ENCODE data around the gene C17orf107.
A peak's percentile ranks its signal among the peaks of the same experiment; 100 is the strongest.

Gene C17orf107

DNA sequence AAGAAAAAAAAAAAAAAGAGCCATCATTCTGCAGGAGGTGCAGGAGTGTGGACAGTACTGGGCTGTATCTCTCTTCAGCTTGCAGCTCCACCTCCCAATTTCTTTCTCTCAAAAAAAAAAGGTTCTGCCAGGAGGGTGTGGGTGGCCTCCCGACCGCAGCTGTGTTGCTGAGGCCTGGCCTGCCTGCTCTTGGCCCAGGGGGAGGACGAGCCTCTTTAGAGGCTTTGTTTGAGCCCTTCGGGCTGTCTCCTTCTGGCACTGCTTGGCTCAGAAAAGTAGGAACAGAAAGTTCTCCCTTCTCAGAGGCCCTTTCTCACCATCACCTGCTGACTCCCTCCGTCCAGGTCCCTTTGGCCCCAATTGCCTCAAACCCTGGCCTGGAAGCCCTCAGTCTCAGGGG is 22.2 kb upstream of the C17orf107 start:
- DNase-seq (ENCODE audit: low read depth): no peak

DNA sequence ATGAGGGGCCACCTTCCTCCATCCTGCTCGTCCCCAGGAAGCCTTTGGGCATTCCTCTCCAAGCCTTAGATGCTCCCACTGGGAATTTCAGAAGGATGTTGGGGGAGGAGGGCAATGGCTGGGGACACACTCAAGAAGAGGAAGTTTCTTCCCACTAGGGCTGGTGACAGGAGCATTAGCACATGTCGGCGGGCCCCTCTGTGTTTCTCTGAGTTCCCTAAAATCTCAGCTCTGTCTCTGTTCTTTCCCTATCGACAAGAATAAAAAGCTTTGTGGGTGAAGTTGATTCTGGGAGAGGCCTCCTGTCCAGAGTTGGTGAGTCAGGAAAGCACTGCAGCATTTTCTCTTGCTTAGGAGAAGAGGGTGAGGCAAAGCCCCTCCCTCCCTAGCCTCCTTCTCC is 19.7 kb upstream of the C17orf107 start:
- DNase-seq (ENCODE audit: low read depth): no peak

DNA sequence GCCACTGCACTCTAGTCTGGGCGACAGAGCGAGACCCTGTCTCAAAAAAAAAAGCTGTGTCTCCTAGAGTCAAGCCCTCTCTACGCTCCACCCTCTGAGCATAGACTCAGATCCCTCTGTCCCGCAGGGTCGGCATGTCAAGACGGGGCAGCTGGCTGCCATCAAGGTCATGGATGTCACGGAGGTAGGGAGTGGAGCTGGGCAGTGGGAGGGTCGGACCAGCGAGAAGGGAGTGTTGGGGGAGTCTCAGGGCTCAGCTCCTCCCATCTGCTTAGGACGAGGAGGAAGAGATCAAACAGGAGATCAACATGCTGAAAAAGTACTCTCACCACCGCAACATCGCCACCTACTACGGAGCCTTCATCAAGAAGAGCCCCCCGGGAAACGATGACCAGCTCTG is 18.5 kb upstream of the C17orf107 start:
- DNase-seq (ENCODE audit: low read depth): no peak

DNA sequence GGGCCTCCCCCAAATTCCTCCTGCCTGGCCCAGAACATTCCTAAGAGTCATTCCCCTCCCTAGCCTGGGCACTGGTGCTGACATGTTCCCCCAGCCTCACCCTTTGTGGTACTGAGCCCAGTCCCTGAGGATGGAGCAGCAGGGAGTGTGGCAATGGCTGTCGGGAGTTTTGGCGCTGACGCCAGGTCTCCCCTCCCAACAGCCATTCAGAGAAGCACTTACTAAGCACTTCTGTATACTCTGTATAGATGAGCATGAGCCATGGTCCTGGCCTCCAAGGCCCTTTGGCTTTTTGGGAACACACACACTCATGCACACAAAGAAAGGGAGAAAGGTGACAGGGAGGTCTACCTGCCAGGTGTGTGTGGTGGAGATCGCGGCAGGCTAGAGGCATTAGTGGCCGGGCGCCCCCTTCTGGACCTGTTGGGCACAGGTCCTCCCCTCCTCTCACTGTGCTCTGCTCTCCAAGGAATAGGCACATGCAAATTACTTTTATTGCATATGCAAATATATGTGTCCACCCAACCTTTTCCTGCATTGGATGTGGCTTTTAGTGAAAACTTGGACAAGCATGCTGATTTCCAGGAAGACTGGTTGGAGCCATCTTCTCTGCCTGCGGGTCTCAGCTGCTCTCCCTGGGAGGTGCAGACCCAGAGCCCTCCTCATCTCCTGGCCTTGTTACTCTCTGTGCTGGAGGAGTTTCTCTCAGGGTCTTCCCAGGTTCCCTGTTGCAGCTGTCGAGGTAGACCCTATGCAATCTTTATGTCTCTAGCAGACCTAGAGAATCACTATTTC is 17.4 kb upstream of the C17orf107 start:
- peak; percentile 47 for DNase-seq (ENCODE audit: low read depth)

DNA sequence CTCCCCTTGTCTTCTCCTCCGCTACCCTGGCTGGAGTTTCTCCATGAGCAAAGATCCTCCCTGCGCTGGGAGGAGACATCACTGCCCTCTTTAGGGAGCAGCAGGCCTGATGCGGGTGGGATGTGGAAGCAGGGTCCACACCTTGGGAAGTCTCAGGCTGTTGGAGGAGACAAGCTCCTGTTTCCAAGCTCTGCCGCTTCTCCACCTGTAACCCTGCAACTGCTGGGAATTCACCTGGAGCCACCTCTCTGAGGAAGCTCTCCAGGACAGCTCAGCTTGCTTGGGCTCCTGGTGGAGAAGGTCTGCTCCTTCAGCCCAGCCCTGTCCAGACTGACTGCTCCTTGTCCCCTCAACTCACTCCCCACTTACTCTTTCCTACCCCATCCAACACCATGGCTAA is 14.8 kb upstream of the C17orf107 start:
- no peak for DNase-seq (ENCODE audit: low read depth)

DNA sequence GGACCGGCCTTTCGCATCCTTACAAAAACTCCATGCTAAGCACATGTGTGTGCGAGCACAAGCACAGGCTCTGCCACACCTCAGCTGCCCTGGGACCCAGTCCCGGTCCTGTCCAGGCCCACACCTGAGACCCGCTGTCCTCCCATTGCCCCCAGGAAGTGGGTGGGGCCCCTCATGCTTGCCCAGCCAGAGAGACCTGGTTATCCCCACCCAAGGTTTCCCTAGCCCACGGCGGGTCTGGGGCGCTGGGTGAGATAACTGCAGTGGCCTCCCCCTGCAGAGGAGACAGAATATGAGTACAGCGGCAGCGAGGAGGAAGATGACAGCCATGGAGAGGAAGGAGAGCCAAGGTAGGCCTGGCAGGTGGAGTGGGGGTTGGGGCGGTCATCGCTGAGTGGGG is 12.5 kb upstream of the C17orf107 start:
- DNase-seq (ENCODE audit: low read depth): no peak

DNA sequence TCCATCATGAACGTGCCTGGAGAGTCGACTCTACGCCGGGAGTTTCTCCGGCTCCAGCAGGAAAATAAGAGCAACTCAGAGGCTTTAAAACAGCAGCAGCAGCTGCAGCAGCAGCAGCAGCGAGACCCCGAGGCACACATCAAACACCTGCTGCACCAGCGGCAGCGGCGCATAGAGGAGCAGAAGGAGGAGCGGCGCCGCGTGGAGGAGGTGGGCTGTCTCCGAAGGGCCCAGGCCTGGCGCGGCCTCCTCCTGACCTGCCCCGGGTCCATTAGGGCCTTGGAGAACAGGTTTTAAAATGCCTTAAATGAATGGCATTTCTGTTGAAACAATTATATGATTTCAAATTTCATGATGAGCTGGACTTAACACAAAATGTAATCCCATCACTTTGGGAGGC is 11.8 kb upstream of the C17orf107 start:
- no peak for DNase-seq (ENCODE audit: low read depth)

DNA sequence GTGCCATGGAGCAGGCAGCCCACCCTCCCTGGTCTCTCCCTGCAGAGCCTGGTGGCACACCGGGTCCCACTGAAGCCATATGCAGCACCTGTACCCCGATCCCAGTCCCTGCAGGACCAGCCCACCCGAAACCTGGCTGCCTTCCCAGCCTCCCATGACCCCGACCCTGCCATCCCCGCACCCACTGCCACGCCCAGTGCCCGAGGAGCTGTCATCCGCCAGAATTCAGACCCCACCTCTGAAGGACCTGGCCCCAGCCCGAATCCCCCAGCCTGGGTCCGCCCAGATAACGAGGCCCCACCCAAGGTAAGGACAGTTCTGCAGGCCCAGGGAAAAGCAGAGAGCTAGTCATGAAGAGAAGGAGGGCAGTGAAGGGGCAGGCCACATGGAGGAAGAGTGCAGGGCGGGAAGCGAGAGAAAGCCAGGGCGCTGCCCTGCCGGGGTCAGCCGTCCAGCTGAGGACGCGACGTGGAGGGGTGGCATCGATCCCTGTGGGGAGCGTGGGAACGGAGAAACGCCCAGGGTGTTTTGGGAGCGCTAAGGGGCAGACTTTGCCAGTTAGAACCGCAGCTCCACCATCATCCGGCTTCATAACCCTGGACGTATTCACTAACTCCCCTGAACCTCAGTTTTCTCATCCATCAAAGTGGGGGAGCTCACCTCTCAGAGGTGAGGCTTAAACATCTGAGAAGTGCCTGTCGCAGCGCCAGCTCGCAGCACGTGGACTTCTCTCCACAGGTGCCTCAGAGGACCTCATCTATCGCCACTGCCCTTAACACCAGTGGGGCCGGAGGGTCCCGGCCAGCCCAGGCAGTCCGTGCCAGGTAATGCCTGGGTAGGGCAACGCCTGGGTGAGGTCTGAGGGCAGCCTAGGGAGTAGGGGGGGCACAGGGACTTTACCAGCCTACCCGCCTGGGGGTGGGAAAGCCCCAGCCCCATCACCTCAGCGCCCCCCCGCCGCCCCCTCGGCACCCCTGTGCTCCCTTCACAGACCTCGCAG is 7.6 kb upstream of the C17orf107 start:
- DNase-seq (ENCODE audit: low read depth): no peak

DNA sequence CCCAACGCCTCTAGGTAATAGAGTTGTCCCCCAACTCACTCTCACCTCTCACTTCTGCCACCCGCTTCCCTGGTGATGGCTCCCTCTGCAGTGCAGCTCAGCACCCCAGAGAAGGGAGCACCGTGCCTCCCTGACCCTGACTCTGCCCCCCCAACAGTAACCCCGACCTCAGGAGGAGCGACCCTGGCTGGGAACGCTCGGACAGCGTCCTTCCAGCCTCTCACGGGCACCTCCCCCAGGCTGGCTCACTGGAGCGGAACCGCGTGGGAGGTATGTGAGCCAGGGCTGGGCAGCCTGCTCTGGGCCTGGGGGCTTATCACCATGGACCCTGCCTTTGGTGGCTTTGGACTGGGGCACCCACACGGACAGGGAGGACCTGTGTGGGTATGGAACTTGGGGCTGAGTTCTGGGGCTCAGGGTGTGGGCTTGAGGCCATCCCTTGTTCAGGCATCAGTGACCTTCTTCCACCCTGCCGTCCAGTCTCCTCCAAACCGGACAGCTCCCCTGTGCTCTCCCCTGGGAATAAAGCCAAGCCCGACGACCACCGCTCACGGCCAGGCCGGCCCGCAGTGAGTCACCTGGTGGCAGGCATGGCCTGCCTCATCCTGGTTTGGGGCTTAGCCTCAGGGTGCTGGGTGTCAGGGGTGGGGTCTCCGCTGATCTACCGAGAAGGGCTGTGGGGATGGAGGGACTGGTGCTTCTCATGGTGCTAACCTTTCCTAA is 6.7 kb upstream of the C17orf107 start:
- no peak for DNase-seq (ENCODE audit: low read depth)

DNA sequence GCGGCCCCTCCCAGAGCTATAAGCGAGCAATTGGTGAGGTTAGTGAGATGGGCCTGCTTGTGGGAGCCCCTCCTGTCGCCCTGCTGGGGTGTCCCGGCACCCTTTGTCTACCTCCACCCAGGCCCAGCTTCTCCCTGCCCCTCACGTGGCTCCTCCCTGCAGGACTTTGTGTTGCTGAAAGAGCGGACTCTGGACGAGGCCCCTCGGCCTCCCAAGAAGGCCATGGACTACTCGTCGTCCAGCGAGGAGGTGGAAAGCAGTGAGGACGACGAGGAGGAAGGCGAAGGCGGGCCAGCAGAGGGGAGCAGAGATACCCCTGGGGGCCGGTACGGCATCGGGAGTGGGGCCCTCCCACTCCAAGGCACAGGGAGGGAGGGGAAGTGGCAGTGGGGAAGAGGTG is 6.1 kb upstream of the C17orf107 start:
- DNase-seq (ENCODE audit: low read depth): no peak

DNA sequence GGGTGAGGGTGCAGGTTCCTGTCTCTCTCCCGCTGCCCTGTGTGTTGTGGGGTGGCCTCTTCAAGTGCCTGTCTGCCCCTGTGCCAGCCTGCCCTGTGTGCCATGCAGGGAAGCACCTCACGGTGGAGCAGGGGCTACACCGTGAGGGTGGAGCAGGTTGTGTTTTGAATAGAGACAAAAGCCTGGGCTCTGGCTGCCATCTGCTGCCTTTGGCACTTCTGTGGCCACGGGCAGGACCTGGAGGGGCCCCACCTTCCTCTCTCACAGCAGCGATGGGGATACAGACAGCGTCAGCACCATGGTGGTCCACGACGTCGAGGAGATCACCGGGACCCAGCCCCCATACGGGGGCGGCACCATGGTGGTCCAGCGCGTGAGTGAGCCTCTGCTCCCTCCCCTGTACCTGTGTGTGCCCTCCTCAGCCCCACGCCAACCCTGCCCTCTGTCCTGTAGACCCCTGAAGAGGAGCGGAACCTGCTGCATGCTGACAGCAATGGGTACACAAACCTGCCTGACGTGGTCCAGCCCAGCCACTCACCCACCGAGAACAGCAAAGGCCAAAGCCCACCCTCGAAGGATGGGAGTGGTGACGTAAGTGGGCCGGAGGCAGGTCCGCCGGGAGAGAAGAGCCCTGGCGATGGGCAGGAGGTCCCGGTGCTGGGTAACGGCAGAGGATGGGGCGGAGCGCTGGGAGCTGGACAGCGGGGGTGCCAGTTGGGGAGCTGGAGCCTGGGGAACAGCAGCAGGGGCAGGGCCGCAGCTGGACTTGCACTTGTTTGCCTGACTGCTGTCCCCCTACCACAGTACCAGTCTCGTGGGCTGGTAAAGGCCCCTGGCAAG is 5.4 kb upstream of the C17orf107 start:
- no peak for DNase-seq (ENCODE audit: low read depth)

DNA sequence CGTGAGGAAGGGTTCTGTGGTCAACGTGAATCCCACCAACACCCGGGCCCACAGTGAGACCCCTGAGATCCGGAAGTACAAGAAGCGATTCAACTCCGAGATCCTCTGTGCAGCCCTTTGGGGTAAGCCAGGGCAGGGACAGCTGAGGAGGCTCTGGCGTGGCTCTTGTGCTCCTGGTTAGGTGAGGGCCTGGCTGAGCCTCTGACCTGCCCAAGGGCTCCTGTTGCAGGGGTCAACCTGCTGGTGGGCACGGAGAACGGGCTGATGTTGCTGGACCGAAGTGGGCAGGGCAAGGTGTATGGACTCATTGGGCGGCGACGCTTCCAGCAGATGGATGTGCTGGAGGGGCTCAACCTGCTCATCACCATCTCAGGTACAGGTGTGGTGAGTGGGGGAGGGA is 4.2 kb upstream of the C17orf107 start:
- no peak for DNase-seq (ENCODE audit: low read depth)

DNA sequence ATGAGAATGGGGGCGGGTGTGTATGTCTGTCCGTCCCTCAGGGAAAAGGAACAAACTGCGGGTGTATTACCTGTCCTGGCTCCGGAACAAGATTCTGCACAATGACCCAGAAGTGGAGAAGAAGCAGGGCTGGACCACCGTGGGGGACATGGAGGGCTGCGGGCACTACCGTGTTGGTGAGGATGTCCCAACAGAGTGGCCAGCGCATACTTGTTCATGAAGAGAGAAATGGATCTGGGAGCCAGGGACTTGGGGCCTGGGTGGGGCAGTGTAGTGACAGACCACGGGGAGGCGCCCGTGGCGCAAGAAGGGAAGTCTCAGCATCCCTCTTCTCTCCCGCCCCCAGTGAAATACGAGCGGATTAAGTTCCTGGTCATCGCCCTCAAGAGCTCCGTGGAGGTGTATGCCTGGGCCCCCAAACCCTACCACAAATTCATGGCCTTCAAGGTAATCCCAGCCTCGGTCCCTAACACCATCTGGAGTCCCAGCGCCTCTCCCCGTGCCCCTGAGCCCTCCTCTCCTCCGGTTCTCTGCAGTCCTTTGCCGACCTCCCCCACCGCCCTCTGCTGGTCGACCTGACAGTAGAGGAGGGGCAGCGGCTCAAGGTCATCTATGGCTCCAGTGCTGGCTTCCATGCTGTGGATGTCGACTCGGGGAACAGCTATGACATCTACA is 3.5 kb upstream of the C17orf107 start:
- DNase-seq (ENCODE audit: low read depth): no peak

DNA sequence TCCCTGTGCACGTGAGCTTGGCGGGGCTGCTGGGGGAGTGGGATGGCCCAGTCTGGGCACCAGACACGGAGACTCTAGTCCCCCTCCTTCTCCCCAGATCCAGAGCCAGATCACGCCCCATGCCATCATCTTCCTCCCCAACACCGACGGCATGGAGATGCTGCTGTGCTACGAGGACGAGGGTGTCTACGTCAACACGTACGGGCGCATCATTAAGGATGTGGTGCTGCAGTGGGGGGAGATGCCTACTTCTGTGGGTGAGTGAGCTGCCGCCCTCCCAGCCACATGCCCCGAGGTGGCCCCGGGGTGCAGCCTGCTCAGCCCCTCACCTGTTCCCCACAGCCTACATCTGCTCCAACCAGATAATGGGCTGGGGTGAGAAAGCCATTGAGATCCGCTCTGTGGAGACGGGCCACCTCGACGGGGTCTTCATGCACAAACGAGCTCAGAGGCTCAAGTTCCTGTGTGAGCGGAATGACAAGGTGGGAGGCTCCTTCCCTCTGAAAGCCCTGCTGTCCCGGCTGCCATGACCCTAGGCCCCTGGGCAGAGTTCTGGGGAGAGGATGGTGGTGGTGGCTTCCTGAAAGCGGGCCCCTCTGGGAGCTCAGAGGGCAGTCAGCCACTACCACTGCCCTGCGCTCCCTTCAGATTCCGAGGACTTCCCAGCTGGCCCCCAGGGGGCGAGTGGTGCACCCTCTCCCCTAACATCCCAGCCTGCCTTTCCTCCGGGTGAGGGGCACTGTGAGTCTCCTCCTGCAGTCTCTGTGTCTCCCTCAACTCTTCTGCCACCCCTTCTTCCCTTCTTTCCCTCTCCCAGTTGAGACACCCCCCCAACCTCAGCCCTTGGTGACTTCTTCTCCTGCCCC is 2.8 kb upstream of the C17orf107 start:
- no peak for DNase-seq (ENCODE audit: low read depth)

DNA sequence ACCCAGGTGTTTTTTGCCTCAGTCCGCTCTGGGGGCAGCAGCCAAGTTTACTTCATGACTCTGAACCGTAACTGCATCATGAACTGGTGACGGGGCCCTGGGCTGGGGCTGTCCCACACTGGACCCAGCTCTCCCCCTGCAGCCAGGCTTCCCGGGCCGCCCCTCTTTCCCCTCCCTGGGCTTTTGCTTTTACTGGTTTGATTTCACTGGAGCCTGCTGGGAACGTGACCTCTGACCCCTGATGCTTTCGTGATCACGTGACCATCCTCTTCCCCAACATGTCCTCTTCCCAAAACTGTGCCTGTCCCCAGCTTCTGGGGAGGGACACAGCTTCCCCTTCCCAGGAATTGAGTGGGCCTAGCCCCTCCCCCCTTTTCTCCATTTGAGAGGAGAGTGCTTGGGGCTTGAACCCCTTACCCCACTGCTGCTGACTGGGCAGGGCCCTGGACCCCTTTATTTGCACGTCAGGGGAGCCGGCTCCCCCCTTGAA is 2.1 kb upstream of the C17orf107 start:
- DNase-seq (ENCODE audit: low read depth): no peak

DNA sequence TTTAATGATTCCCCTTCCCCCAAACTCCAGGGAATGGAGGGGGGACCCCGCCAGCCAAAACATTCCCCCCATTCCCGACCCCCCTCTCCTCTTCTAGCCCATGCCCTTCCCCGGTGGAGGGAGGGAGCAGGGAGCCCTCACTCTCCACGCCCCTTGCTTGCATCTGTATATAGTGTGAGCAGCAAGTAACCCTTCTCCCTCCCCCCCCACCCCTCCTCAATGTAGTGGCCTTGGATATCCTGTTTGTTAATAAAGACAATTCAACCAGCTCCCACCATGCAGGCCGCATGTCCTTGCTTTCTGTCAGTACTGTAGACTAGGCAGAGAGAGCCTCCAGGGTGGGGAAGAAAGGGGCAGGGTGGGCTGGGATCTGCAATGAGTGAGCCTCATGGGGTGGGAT is 1.6 kb upstream of the C17orf107 start:
- no peak for DNase-seq (ENCODE audit: low read depth)

DNA sequence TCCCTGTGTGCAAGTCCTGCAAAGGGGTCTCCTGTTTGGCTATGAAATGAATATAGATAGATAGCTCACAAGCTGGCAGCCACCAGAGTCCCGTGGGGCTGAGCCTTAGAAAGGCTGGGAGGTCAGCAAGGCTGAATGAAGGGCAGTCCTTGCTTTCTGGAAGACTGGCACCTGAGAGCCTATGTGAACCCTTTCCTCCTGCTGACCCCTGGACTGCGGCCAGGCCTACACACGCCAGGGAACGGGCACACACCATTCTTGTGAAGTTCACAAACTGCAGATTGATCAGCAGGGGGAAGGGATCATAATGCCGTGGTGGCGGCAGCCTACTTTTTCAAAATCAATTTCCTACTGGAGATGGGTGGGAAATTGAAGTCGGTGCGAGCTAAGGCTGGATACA is 985 bp upstream of the C17orf107 start:
- no peak for DNase-seq (ENCODE audit: low read depth)

DNA sequence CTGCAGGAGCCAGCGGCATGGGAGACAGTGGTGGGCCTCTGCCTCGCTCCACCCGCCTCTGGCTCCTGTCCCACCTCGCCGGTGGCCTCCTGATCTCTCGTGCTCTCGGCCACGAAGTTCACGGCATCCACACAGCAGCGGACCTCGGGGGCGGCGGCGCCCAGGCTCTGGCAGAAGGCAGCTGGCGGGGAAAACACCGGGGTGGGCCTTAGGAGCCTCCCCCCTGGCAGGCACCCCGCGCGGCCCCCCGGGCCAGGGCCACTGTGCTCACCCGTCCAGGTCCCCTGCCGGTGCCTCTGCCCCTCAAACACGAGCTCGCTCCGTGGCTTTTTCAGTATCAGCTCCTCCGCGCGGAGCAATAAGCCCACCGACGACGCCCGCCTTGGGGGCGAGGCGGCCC is 409 bp upstream of the C17orf107 start:
- no peak for DNase-seq (ENCODE audit: low read depth)

DNA sequence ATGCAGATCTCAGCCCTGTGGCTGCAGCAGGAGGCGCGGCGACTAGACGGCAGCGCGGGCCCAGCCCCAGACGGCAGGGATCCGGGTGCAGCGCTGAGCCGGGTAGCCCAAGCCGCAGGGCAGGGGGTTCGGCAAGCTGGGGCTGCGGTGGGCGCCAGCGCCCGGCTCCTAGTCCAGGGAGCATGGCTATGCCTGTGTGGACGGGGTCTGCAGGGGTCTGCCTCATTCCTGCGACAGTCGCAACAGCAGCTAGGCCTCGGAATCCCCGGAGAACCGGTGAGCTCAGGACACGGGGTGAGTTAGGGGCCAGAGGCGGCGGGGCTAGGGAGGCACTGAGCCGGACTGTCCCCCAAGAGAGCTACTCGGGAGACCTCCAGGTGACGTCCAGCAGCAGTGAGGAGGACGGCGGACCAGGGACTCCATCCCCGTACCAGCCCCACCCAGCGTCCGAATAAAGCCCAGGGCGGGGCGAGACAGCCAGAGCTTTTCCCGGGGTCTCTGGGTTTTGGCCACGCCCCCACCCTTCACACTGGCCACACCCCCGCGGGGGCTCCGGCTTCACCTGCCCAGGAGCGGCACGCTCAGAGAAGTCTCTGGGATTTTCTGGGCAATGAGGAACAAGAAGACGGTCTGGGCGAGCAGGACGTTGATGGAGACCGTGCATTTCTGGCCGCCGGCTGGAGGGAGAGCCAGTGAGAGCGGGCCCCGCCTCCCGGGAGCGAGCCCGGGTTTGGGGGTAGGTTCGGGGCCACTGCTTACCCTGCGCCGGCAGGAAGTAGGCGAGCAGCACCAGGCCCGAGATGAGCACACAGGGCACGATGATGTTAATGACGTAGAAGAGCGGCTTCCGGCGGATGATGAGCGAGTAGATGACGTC is 1.1 kb downstream of the C17orf107 start:
- DNase-seq (ENCODE audit: low read depth): no peak
